CD4-positive, alpha-beta T cell treated with Interleukin-15 for 4 hours (primary cell): ENCODE measurements around the gene TSC22D1.

Source experiments
- DNase-seq: peaks from one replicate; pipeline ENCODE4 v3.0.0-alpha.2; 2020; ENCODE audit warnings: low spot score

TSC22D1 gene

DNA sequence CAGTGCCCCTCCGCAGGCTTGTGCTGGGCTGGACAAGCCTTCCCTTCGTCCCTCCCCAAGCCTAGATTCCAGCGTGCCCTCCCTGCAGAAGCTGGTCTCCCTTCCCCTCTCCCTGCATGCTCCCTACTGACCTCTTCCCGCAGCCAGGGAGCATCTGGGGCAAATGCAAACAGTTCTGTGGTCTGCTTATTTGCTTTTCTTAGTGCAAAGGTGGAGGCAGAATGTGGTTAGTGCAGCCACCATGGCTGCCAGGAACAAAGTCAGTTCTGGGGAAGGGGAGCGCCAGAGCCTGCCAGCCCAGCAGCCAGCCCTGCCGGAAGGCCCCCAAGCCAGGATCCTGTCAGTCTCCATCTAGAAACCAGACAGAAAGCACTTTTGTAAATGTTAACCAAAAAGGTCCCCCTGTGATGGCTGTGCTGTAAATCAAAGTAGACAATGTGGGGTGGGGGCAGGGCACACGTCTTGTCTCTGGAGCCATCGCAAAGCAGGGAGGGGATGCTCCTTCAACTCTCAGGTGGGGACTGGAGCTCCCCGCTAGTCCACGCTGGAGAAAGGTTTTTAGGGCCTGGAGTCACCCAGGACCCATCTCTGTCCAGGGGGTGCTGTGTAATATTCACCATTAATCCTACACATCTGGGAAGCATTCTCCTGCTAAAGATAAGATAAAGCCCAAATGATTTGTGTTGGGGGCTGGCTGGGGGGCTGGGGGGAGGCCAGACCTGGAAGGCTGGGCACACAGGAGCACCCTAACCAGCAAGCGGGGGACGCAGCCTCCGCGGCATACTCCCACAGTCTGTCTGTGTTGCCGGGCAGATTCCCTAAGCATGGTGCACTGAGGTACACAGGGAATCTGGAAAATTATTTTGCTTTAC, 171.6 kb downstream of the TSC22D1 start:
- no peak for DNase-seq

DNA sequence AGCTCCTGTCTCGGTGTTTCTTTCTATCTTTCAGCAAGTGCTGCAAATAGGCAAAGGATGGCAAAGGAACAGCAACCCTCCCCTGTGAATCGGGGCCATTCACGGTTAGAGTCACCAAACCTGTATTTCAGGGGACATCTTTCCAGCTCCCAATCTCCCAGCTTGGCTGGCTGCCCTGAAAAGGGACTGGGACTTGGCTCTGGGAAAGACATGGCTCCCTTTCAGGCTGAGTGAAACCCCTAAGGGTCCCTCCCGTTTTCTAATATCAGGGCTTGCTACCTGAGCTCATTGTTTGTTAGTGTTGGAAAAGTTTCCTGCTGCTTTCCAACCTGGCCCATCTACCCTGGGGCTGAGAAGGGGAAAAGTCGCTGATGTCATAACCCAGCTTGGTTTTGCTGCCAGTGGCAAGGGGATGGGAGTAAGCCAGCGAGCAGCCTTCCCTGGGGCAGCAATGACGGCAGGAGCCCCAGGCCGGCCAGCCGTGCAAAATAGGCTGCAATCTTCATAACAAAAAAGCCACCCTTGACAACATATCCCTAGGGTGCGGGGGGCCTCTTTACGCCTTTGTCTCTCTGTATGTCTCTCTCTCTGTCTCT, 172.6 kb downstream of the TSC22D1 start:
- no peak for DNase-seq

DNA sequence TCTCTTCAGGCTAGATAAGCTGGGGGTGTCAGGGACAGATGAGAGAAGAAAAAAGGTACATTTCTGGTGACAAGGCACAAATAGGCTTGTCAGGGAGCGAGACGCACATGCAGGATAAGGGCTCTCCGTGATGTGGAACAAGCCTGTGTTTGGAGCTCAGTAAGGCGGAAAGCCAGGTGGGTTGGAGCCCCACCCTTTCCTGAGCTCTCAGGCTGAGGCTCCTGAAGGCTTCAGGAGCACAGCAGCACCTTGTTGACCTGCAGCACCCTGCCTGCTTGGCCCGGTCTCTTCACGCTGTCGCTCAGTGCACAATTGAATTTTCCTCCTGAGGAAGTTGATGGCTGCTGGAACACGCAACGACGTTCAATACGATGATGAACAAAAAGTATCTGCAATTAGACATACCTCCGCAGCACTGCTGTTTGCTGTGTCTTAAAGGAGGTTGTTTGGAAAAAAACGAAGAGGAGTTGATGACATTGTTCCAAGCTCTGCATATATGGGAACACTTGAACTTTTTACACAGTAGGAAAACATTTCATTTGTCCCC, 173.2 kb downstream of the TSC22D1 start:
- DNase-seq = no peak

DNA sequence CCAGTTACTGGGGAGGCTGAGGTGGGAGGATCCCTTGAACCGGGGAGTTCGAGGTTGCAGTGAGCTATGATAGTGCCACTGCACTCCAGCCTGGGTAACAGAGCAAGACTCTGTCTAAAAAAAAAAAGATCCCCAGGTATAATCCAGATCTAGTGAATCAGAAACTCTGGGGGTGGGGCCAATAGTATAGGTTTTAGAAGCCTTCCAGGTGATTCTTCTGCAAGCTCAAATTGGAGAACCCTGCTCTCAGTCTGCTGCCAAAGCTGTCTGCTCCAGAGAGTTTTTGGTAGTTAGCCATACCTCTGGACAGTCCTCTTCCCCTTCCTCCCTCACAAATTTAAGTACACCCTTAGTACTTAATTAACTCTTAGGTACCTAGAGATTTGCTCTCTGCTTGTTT, 174.6 kb downstream of the TSC22D1 start:
- DNase-seq = no peak

DNA sequence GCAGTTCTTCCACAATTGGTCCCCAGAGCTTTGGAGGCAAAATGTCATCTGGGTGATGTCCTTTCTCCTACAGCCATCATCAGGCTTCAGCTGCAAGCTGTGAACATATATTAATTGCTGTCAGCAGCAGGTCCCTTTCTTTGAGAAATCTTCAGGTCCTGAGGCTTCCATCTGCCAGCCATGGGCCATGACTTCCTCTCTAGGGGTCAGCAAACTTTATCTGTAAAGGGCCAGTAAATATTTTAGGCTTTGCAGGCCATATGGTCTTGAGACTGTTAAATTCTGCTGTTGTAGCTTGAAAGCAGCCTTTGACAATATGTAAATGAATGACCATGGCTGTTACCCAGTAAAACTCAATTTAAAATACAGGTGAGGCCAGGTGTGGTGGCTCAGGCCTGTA, 175.4 kb downstream of the TSC22D1 start:
- DNase-seq = no peak

DNA sequence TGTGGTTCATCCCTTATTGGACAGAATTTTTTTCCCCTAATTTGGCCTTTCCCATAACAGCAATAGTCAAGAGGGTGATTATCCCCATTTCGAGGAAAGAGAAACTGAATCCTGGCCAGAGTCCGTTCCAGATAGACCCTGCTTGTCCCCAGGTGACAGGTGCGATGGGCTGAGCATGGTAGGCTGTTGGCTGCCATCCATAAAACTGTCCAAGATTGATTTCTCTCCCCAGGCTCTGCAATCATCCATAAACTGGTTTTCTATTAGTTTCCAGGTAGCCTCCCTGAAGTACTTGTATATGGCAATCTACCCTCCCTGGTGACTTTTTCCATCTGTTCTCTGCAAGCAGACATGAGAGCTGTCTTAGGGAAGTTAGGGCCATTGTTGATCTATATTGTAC, 177.1 kb downstream of the TSC22D1 start:
- no peak for DNase-seq

DNA sequence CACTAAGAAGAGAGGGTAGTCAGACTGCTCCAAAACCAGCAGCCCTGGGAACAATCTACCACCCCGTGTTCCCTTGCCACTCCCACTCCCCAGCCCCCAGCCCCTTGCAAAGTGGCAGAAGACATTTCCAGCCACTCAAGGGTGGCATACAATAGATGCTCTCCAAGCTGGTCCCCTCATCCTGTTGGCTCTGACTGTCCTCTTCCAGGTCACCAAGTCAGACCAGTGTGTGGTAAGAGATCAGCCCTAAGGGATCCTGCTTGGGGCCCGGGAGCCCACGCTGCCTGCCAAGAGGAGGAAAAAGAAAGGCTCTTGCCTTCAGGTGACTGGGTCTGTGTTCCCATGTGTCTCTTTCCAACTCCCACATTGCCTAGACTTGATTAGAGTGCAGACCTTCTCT, 177.5 kb downstream of the TSC22D1 start:
- DNase-seq = no peak

DNA sequence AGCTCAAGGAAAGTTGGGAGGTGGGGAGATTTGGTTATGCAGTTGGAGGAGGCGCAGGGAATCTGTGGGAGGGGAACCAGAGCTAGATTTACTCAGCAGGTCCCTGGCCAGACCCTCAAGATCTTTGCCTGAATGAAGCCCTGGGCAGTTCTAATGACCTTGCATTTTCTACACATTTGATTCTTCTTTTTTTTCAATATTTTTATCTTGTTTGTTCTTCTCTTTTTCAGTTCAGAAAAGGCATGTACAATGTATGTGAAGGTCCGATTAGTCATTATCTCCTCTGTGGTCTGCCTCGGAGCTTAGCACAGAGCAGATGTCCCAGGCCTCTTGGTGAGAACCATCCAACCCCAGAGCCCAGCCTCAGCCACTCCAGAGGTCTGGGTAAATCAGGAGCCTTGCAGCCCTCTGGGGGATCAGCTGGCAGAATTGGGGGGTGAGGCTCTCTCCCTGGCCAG, 178.3 kb downstream of the TSC22D1 start:
- DNase-seq = no peak

DNA sequence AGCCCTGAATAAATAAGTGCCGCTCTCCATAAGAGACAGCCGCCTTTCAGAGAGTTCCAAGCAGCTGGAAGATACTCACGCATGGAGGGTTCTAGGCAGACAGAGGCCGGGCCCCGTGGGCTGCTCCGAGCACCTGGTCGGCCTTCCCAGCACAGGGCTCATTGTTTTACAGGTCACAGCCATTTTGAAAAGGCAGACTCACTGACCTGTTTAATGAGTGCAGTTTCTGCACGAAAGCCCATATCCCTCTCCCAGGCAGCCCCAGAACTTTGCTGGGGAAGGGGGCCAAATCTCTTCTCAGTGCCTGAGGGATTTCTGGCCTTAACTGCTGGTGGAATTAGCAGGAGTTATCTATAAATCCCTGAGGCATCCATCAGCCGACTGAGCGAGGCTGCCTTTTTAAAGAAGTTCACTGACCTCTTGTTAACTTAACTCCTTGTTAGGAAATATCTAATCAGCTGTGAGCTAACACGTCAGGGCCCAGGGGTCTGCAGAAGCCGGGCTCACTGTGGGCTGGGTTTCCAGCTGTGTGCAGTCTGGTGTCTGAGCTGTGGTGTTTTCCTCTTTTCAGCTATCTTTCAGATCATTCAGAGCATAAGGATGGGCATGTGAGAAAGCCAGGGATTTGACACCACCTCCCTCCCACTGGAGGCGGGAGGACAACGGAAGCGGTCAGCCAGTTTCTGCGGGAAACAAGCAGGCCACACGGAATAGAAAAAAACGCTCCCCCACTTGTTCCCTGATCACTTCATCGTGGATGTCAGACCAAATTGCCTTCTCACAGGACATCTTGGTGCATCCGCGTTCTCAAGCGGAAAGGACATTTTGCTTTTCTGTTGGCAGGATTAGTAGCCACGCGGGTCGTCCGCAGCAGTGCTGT, 179.2 kb downstream of the TSC22D1 start:
- DNase-seq = no peak

DNA sequence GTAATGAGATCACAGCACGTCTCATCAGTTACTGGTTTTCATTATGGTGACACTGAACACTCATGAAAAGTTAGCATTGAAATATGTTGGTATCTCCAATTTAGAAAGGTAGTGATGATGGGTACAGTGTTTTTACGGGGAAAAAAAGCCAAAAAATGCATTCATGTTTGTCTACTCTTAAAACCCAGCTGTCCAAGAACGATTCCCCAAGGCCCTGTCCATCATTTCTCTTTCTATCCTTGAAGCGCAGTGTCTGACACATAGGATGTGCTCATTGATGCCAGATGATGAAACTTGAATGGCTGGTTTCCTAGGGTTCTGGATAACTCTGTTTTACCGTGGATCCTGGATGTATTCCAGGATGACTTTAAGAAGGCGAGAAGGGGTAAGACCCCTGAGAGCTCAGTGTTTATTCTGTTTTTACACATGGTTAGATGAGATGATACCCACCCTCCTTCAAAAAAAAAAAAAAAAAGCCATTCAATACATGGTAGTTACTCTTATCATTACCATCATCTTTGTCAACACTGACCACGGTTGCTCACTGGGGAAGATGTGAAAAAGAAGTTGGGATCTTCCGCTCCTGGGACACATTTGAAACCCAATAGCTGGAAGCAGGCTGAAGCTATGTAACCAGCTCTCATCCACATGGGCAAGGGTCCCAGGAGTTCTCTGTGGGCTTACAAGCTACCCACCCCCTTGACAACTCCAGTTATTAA, 180.0 kb downstream of the TSC22D1 start:
- DNase-seq = no peak

DNA sequence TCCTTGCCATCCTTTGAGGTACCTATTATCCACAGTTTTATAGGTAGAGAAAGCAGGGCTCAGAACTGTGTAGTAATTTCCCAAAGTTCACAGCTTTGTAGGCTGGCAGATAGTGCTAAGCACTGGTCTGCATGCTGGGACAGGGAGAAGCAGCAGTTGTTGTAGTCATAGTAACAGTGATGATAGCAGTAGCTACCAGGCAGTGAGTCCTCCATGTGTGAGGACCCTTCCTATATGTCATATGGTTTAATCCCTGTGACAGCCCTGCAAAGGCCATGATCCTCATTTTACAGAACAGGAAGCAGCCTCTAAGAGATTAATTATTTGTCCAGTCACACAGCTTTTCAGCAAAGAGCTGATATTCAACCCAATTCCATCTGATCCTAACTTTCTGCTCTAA, 181.5 kb downstream of the TSC22D1 start:
- DNase-seq = no peak

DNA sequence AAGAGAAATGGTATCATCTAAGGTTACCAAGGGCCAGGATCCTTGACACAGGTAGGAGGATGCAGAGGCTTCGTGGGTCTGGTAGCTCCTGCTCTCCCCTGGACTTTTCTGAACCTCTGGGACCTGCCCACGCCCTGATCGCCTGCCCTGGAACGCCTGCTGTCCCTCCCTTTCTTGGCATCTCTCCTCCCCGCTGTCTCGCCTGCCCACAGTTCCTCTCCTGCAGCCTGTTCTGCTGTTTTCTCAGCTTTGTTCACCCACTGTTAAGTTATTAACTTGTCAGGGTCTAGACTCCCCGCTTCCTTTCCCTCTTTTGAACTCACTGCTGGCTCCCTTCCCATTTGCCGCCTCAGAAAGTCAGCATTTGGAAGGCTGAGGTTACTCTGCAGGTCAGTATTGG, 182.7 kb downstream of the TSC22D1 start:
- DNase-seq = no peak

DNA sequence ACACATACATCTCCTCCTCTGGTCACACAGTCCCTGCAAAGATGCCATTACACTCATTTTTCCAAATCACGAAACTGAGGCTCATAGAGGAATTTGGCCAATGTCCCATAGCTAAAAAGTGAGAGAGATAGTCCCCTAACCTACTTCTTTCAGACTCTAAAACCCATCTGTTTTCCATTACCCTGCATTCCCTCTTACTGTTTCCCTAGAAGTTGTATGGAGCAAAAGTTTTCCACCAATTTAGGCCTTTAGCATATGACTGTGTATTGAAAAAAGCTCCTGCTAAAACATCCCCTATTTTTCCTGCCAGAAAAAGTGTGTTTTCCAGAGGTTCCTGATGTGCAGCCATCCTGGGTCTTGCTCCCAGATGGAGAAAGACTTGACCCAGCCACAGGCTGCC, 186.3 kb downstream of the TSC22D1 start:
- DNase-seq = no peak

DNA sequence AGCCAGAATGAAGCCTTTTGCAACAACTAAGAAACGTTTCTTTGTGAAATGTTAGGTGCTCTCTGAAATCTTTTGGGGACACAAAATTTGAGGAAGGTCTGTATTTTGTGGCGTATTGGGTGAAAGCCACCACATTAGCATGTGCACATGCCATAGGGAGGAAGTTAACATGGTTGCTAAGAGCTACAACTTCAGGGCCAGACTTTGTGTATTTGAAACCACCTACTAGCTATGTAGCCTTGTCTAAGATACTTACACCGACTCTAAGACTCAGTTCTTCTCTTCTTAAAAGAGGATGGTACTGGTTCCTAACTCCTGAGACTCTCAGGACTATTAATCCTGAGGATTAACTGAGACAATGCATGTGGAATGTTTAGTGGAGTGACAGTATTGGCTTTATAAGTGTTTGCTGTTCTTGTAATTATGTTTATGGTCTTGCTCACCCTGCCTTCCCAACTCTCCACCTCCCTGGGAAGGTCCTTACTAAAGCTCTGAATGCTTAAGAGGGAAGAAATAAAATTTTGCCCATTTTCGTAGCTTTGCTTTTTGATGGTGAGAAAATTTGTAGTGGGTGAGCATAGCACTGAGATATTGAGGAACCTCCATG, 187.0 kb downstream of the TSC22D1 start:
- no peak for DNase-seq

DNA sequence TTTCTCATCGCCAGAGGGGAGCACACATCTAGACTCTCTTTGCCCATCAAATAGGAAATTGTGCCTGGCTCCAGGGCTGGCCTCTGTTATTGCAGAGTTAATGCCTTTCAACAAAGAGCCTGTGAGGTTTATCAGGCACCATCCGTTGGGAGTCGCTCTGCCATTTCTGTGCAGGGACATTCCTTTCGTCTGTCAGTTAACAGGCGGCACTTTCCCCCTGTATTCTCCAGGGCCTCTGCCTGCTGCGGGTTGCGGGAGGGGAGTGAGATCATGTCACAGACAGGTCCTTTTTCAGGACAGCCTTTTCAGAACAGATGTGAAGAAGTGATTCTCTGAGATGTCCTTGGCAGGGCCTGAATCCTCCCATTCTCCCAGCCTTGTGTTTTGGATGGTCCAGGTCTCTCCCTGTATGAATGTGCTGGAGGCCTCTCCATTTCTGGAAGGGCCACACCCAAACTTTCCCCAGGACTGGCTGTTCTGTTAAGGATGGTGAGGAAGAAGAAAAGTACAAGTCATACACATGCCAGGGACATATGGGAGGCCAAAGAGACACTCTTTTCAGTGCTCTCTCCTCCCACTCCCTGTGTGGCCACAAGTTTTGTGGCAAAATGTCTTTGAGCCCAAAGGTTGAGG, 187.6 kb downstream of the TSC22D1 start:
- DNase-seq = no peak

DNA sequence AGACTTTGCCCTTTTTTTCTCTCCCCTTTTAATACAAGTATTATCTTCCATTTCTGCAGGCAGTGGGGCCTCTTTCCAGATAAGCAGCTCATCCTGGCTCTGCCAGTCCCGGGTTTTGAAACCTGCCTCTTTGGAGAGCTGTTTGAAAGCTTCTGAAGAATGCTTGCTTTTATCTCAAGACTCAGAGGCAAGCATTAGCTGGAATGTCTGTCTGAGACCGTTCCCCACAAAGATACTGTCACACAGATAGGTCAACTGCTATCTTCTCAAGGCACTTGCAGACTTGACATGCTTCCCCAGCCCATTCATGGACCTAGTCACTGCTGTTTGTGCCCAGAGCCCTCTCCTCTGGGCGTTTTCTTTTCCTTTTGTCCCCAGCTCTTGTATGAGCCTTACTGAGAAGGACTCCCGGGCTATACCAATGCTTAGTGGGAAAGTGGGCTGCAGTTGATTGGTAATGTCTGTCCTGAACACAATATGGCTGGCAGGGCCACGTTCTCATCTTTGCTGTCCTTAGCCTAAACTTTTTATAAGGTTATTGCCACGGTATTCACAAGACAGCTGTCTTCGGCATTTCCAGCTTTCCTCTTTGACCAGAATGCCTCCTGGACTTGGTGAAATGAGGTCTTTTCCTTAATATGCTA, 189.1 kb downstream of the TSC22D1 start:
- DNase-seq = no peak

DNA sequence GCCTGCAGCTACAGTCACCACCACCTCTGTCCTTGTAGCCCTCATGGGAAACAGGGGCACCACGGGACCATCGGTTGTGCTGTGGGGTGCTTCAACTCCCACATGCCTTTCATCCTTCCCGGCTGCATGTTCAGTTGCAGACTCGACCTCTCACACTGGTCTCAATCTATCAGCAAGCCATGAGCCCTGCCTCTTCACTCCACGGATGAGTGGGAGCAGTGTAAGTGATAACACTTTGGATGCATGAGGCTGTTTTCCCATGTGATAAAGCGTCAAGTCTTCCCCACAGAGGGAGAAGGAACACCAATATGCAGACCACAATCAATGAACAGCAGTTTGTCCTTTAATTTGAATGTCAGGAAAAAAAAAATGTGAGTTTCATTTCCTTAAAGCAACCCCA, 190.3 kb downstream of the TSC22D1 start:
- no peak for DNase-seq

DNA sequence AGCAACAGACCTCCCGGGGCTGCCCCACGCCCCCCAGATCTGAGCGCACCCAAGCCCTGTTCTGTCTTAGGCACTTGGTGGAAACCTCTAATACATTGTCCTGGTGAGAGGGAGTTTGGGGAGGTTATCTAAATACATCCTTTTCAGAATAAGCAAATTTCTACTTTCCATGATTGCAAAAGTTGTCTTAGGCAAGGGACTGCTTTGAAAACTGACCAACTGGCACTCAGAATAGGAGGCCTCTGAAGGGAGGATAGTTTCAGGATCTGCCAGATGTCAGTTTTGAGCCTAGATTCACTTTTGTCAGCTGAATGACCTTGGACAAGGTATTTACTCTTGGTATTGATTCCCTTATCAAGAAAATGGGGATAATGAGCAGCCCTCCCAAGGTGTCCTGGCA, 190.7 kb downstream of the TSC22D1 start:
- DNase-seq = no peak

DNA sequence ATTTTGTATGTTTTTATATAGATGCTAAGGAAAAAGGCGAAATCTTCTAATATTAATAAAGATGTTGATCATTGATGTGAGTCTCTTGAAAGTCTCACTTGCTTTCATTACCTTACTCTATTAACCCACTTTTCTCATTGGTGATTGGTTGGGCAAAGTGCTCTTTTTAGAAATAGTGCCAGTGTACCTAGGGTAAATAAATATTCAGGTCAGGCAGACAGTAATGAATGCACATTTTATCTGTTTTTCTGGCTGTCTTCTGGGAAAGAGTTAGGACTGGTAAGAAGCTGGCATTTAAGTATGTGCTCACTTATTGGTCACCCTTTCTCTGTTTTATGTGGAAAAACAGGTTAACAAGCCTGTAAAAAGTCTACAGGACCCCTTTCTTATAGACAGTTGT, 191.4 kb downstream of the TSC22D1 start:
- no peak for DNase-seq

DNA sequence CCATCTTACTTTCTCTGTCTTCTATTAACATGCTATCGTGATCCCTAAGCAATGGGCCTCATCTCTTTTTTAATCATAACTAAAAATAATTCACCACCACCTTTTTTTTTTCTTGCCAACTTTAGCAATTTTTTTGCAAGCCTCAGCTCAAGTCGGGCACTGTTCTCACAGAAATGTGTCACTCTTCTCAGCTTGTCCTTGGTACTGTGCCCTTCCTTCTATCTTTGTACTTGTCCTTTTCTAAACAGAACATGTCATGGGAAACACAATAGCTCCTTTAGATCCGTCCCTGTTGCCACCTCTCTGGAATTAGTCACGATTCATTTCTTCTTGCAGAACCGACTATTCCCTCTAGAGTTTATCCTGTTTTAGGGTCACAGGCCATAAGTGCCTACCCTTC, 192.2 kb downstream of the TSC22D1 start:
- DNase-seq = no peak
